DMS53 (cell line): ENCODE data around the gene UBR3.
A peak's percentile ranks its signal among the peaks of the same experiment; 100 is the strongest.
"Not testable (repeated sequence)": the region's sequence is repeated elsewhere in the genome, so short reads cannot be mapped to it uniquely, and the experiment has no call there.

Source experiments
- DNase-seq: peaks from one replicate; lab custom pipeline; 2025; lab: John Stamatoyannopoulos, UW

Gene UBR3

DNA sequence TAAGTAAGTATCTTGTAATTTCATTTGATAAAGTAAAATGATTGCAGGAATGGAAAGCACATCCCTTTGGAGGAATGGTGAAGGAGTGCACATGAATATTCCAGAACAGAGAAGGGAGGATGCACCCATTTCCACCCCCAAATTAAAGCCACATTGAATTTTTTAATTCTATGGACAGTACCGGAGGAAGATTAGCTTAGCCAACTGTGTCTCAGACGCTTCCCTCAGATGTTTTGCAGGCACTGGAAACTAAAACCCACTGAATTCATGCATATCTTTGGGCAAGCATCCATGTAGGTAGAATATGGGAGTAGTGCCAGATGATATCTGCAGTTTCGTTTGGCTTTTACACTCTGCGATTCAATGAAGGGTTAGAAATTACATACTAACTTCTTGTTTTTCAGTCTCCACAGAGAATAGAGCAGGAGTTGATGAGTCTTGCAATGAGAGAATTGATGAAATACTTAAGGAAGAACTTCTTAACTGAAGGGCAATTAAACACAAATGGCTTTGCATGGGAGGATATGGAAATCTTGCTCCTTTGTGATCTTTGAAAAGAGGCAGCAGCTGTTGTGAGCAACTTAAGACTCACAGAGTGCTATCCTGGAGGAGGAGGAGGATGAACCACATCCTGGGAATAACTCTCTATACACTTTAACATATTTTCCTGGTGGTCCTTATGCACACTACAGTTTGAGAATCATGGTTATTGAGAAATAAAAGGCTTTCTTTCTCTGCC, 279.0 kb downstream of the UBR3 start:
- DNase-seq = no peak

DNA sequence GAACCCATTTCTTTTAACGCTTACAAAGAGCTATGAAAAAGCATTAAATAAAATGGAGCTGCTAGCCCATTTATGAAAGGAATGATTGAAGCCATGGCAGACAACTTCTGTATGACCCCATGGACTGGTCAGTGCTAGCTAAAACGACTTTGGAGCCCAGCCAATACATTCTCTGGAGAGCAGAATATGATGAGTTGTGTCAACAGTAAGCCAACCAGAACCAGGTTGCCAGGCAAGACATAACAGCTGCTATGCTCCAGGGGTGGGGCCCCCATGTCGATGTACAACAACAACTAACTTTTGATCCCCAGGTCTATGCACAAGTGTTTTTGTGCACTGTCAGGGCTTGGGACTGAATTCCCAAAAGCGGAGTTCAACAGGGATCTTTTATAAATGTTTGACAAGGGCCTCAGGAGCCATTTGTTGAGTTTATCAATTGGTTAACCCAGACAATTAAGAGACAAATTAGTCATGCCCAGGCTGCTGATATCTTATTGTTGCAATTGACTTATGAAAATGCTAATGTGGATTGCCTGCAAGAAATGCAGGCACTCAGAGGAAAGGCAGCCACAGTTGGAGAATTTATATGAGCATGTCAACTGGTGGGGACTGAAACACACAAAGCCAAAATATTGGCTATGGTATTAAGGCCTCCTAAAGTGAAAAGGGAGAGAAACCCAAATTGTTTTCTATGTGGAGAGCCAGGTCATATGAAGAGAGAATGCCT, 286.1 kb downstream of the UBR3 start:
- peak; percentile 97 for DNase-seq

DNA sequence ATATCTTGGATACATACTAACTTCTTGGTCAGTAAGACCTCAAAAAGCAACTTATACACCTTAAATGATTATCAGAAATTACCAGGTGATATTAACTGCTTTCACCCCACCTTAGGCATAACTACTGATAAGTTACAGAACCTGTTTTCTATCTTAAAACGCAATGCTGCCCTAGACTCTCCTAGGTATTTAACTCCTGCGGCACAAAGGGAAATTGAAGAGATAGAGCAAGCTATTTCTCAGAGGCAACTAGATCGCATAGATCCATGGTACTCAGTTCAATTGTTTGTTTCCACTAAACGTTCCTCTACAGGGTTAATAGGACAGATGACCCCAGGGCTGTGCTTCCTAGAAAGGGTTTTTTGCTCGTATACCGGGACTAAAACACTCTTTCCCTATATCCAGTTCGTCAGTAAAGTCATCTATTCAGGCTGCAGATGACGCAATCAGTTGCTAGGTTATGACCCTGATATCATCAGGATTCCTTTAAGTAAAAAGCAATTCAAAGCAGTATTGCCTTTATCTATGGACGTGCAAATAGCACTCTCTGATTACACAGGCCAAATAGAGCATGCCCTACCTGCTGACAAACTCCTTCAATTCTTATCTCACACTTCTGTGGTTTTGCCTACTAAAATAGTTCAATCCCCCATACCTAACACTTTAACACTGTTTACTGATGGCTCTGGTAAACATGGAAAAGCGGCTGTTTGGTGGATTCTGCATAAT, 288.4 kb downstream of the UBR3 start:
- peak; percentile 34 for DNase-seq

DNA sequence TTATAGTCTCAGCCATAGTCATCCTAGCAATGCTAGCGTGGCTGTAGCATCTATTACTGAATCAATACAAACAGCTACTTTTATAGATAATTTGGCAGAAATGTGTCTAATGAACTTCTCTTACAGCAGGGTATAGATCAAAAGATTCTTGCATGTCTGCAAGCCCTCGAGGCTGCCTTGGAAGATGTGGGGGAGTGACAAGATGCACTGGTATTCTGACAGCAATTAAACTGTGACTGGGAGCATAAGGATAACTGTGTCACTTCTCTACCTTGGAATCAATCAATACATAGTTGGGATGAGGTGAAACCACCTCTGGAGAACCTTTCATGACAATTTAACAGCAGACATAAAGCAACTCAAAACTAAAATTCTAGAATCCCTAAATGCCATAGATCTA, 291.4 kb downstream of the UBR3 start:
- no peak for DNase-seq

DNA sequence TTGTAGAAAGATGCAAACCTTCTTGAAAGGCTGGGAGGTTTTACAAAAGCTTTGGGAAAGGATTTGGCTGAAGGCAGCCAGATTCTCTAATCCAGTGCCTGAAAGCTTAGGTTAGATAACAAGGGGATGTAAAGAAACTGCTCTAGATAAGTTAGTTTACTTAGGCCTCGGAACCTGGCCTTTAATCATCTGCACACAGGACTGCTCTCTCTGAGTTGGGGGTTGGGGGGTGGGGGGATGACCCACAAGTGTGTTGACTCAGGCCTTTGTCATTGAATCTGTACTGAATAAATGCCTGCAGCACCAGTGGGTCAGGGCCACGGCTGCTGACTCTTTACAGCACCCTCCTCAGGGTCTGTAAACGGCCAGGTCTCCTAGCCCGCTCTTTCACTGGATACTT, 292.1 kb downstream of the UBR3 start:
- DNase-seq = not testable (repeated sequence)

DNA sequence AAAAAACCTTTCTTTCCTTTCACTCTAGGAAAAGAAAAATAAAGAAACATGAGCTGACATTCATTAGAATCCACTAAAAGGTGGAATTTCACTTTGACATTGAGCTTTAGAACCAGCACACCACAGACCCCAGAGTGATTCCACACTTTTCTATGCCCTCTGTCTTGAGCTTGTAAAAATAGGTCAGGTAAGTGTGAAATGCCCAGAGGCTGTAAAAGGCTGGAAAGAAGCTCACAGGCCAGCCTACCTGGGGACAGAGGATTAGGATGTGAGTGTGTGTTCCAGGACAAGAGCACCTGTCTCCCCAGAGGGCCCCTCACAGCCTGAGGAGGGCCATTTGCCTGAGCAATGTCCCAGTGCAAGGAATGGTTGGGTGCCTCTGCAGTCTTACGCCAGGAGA, 294.4 kb downstream of the UBR3 start:
- peak; percentile 20 for DNase-seq

DNA sequence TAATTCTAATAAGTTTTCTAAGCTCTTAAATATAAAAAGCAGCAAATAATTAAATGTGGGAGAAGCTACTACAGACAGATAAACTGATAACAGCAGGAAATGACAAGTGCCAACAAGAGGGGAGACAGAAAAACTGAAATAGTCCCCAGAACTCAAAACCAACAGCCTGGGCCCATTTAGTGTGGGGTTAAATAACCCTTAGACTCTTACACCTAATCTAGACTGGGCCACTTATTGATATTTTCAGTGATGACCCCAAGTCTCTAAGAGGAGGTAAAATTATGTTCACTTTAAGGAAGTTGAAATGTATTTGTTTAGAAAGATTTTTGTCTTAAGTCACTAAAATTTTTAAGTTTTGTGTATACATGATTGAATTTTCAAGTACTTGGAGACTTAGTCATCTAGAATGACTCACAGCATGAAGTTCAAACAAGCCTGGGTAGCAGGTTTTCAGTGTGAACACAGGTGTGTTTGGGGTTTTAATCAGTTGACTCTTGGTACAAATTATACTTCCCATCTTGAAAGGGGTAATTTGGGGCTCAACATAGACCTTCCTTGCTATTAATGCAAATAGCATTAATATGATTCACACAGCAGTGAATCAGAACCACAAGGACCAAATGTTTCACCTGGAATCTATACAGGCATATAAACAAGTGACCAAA, 295.8 kb downstream of the UBR3 start:
- DNase-seq = peak; percentile 95

DNA sequence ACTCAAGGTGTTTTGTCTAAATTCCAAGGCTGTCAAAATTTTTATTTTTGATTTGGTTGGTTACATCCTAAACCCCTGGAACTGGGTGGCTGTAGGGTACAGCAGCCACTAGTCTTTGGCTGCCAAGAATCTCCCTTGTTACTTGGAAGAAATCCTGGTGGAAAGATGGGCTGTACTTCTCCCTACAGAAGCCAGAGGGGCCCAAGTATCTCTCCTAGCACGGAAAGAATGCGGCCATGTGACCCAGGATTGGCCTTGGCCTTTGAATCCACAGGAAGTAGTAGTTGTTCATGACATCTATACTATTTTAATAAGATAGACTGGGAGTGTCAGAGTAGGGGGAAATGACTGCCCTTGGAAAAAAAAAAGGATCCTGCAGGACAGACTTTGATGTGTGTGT, 296.3 kb downstream of the UBR3 start:
- peak; percentile 74 for DNase-seq

DNA sequence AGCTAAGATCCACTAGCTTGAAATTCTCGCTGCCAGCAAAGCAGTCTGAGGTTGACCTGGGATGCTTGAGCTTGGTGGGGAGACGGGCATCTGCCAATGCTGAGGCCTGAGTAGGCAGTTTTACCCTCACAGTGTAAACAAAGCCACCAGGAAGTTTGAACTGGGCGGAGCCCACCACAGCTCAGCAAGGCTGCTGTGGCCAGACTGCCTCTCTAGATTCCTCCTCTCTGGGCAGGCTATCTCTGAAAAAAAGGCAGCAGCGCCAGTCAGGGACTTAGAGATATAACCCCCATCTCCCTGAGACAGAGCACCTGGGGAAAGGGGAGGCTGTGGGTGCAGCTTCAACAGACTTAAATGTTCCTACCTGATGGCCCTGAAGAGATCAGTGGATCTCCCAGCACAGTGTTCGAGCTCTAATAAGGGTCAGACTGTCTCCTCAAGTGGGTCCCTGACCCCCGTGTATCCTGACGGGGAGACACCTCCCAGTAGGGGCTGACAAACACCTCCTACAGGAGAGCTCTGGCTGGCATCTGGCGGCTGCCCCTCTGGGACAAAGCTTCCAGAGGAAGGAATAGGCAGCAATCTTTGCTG, 299.0 kb downstream of the UBR3 start:
- peak; percentile 75 for DNase-seq
